ENCODE results near the gene ABHD17A. TPM values are rescaled to one million over a fixed set of nuclear protein-coding genes. Genes with fewer than 3 reads are reported as not detected.

ABHD17A gene
- total and polyA plus RNA-seq, 2 donors: 90.4 to 97.4 TPM

DNA sequence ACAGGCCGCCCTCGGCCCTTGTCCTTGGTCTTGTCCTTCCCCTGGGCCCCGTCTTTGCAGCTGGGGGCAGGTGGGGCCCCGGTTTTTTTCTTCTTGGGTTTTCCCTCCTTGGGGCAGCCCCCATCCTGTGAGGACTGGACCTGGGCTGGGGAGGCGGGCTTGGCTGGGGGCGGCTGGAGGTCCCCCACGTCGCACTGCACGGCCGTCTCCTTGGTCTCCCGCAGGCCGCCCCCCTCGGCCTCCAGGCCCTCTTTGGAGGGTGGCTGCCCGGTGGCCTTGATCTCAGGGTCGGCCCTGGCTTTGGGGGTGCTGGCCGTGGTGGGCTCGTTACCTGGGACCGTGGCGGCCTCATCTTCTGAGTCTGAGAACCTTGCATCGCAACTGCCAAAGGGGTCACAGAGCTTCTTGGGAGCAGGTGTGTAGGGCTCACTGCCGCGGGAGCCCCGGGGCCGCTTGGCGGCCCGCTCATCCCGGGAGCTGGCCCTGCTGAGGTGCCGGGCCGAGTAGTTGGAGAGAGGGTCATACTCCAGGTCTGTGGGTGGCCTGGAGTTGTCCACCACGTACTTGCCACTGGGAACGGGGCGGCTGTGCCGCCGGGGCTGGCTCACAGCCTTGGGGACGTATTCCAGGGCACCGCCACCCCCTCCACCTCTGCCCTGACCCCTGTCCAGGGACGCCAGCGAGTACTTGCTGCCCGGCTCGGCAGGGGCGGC lies 57.6 kb downstream of the ABHD17A start:
- H3K4me3 ChIP-seq (ENCODE audit: low read length in 2 of 2): no peak overlapping the region
- H3K27me3 ChIP-seq (ENCODE audit: control insufficient read depth in 2 of 2, insufficient read depth in 1 of 2, low read length in 1 of 2): no peaks in the 10 kb centered on the region
- H3K36me3 ChIP-seq (ENCODE audit: control insufficient read depth in 2 of 2, insufficient read depth in 2 of 2, low read length in 1 of 2): peaks cover 68 to 69% of the 10 kb centered on the region in 2 donors
- H3K27ac ChIP-seq (ENCODE audit: low read depth in 1 of 2, low read length in 1 of 2): no peak overlapping the region
- DNase-seq (ENCODE audit: low read depth in 6 of 9, low spot score in 9 of 9): no peak
- H3K4me1 ChIP-seq (ENCODE audit: control insufficient read depth in 2 of 2, insufficient read depth in 2 of 2, low read length in 2 of 2): no peaks in the 10 kb centered on the region
- no peaks in the 10 kb centered on the region for H3K9me3 ChIP-seq (ENCODE audit: control insufficient read depth in 2 of 2, insufficient read depth in 1 of 2, low read length in 1 of 2)
- WGBS: 97% methylated on average over 41 of the region's 41 CpGs

Other genes starting within 250 kb of the ABHD17A start
- gene TCF3, start 232.9 kb downstream of the ABHD17A start, total RNA-seq: 76.0 TPM
- 81.2 TPM for gene TCF3, start 232.9 kb downstream of the ABHD17A start, polyA plus RNA-seq
- gene ONECUT3, start 132.0 kb downstream of the ABHD17A start, total RNA-seq: under 0.01 TPM
- 0.02 TPM for gene ONECUT3, start 132.0 kb downstream of the ABHD17A start, polyA plus RNA-seq
- gene ATP8B3, start 73.2 kb downstream of the ABHD17A start, total RNA-seq: 1.3 TPM
- gene ATP8B3, start 73.2 kb downstream of the ABHD17A start, polyA plus RNA-seq: 3.6 TPM
- 3.8 TPM for gene REXO1, start 37.0 kb downstream of the ABHD17A start, total RNA-seq
- gene REXO1, start 37.0 kb downstream of the ABHD17A start, polyA plus RNA-seq: 28.7 TPM
- gene KLF16, start 21.9 kb downstream of the ABHD17A start, total RNA-seq: 3.2 TPM
- 8.4 TPM for gene KLF16, start 21.9 kb downstream of the ABHD17A start, polyA plus RNA-seq
- 2.0 TPM for gene ADAT3, start 19.9 kb upstream of the ABHD17A start, total RNA-seq
- gene ADAT3, start 19.9 kb upstream of the ABHD17A start, polyA plus RNA-seq: 4.5 TPM
- 9.2 TPM for gene SCAMP4, start 19.9 kb upstream of the ABHD17A start, total RNA-seq
- 21.9 TPM for gene SCAMP4, start 19.9 kb upstream of the ABHD17A start, polyA plus RNA-seq
- gene CSNK1G2, start 55.7 kb upstream of the ABHD17A start, total RNA-seq: 52.0 TPM
- 80.9 TPM for gene CSNK1G2, start 55.7 kb upstream of the ABHD17A start, polyA plus RNA-seq
- 18.0 TPM for gene BTBD2, start 130.2 kb upstream of the ABHD17A start, total RNA-seq
- gene BTBD2, start 130.2 kb upstream of the ABHD17A start, polyA plus RNA-seq: 36.9 TPM
- 59.4 TPM for gene MKNK2, start 165.7 kb upstream of the ABHD17A start, total RNA-seq
- 97.9 TPM for gene MKNK2, start 165.7 kb upstream of the ABHD17A start, polyA plus RNA-seq
- gene MOB3A, start 210.8 kb upstream of the ABHD17A start, total RNA-seq: 20.0 TPM
- 29.7 TPM for gene MOB3A, start 210.8 kb upstream of the ABHD17A start, polyA plus RNA-seq
- gene IZUMO4, start 211.4 kb upstream of the ABHD17A start, total RNA-seq: 5.1 TPM
- gene IZUMO4, start 211.4 kb upstream of the ABHD17A start, polyA plus RNA-seq: 37.8 TPM